ENCODE results near the gene SH3PXD2A. TPM values are rescaled to one million over a fixed set of nuclear protein-coding genes. Genes with fewer than 3 reads are reported as not detected.

SH3PXD2A gene
- total and polyA plus RNA-seq, 2 experiments from 2014 or later = 1.8 to 5.0 TPM

DNA sequence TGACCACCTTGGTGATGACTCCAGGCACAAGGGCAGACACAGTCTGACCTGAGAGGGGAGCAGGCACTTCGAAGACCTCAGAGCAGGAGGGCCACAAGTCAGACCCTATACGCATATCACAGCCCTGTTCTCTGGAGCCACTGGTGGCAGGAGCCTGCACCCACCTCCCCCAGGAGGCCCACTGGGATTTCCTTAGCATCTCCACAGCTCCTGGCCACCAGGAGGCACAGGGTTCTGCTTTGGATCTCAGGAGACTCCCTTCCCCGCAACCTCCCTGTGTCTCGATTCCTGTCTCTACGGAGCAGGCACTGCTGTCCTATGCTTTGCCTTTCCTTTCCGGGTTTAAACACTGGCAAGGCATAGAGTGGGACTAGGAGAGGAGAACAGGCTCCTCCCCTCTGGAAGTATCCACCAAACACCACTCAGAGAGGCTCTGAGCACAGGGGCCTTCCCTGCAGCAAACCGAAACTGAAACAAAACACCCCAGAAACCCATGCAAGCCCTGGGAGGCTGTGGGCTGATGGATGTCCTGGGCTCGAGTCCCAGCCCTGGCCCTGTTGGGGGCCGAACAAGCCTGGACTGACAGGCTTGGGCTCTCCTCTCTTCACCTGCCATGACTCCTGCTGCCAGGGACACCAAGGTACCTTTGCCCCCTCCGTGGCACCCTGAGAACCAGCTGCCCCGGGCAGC is 195.6 kb downstream of the SH3PXD2A start (continued):
- TF ChIP-seq, protein P1, sequence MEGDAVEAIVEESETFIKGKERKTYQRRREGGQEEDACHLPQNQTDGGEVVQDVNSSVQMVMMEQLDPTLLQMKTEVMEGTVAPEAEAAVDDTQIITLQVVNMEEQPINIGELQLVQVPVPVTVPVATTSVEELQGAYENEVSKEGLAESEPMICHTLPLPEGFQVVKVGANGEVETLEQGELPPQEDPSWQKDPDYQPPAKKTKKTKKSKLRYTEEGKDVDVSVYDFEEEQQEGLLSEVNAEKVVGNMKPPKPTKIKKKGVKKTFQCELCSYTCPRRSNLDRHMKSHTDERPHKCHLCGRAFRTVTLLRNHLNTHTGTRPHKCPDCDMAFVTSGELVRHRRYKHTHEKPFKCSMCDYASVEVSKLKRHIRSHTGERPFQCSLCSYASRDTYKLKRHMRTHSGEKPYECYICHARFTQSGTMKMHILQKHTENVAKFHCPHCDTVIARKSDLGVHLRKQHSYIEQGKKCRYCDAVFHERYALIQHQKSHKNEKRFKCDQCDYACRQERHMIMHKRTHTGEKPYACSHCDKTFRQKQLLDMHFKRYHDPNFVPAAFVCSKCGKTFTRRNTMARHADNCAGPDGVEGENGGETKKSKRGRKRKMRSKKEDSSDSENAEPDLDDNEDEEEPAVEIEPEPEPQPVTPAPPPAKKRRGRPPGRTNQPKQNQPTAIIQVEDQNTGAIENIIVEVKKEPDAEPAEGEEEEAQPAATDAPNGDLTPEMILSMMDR (conservative IDR thresholded peaks at IDR 0.05; ENCODE audit: low read depth in 2 of 2) = no peak
- TF ChIP-seq JUNB (IDR thresholded peaks at IDR 0.05; ENCODE audit: unreplicated experiment) = no peak
- no peak for TF ChIP-seq STAT1 (IDR thresholded peaks at IDR 0.05; ENCODE audit: unreplicated experiment)
- TF ChIP-seq NANOG (IDR thresholded peaks at IDR 0.05; ENCODE audit: borderline replicate concordance) = no peak
- no peak for TF ChIP-seq POLR2AphosphoS5 (IDR thresholded peaks at IDR 0.05; ENCODE audit: low read depth)

DNA sequence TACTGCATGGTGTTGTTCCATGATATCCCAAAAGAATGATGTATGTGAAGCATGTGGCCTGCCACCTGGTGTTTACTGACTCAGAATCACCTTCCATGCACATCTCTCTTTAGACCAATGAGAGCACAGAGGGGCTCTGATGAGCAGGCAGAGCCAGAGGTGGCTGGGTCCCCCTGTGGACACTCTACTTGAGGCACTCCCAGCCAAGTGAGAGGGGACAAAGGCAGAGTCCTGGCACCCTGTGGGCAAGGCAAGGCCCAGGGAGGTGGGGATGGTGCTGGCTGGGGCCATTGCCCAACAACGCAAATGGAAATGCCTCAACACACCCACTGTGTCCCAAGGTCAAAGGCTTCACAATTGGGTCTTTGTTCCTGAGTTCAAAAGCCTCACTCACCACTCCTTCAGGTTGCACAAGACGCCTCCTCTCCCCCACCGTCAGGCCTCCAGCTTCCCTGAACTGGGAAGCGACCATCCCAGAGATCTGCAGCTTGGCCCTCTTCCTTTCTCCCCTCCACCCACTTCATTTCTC is 197.3 kb downstream of the SH3PXD2A start:
- Histone ChIP-seq H3K4me1 (ENCODE audit: insufficient read depth) (no peaks in the 10 kb centered on the region), H3K27ac (ENCODE audit: low read depth) (no peak overlapping the region), H3K9me2 (ENCODE audit: insufficient read depth) (no peaks in the 10 kb centered on the region), H4K20me1 (replicated peaks; ENCODE audit: insufficient read depth) (no peaks in the 10 kb centered on the region), H3K79me2 (replicated peaks; ENCODE audit: insufficient read depth) (no peaks in the 10 kb centered on the region), H3K27me3 (ENCODE audit: insufficient read depth) (no peaks in the 10 kb centered on the region), H3K4me2 (no peak overlapping the region), H3K36me3 (ENCODE audit: insufficient read depth) (no peaks in the 10 kb centered on the region), H2AFZ (no peak overlapping the region), H3K4me3 (no peak overlapping the region), H3F3A (replicated peaks; ENCODE audit: low read depth) (no peaks in the 10 kb centered on the region)
- H3K4me1 Mint-ChIP-seq = peaks cover 17% of the 10 kb centered on the region; the same call in 2 of the 3 replicates
- no peak overlapping the region for H3K27ac Mint-ChIP-seq
- ATAC-seq = no peak
- H3K27me3 Mint-ChIP-seq (ENCODE audit: insufficient read depth, low read depth, poor library complexity) = peaks cover 8% of the 10 kb centered on the region
- peaks cover 24% of the 10 kb centered on the region for H3K36me3 Mint-ChIP-seq (ENCODE audit: low read depth)
- no peak for TF ChIP-seq NANOG (IDR thresholded peaks at IDR 0.05; ENCODE audit: borderline replicate concordance)
- TF ChIP-seq STAT1 (IDR thresholded peaks at IDR 0.05; ENCODE audit: unreplicated experiment) = no peak
- no peak for TF ChIP-seq ZNF331 (CRISPR knock-in tag; IDR thresholded peaks at IDR 0.05; ENCODE audit: low read depth)
- TF ChIP-seq EZH2phosphoT487 (IDR thresholded peaks at IDR 0.05; ENCODE audit: unreplicated experiment) = no peak
- no peak for TF ChIP-seq POLR2AphosphoS5 (IDR thresholded peaks at IDR 0.05; ENCODE audit: low read depth)
- TF ChIP-seq CREB1 (CRISPR knock-in tag; IDR thresholded peaks at IDR 0.05; ENCODE audit: low read depth) = no peak
- TF ChIP-seq, protein P2, sequence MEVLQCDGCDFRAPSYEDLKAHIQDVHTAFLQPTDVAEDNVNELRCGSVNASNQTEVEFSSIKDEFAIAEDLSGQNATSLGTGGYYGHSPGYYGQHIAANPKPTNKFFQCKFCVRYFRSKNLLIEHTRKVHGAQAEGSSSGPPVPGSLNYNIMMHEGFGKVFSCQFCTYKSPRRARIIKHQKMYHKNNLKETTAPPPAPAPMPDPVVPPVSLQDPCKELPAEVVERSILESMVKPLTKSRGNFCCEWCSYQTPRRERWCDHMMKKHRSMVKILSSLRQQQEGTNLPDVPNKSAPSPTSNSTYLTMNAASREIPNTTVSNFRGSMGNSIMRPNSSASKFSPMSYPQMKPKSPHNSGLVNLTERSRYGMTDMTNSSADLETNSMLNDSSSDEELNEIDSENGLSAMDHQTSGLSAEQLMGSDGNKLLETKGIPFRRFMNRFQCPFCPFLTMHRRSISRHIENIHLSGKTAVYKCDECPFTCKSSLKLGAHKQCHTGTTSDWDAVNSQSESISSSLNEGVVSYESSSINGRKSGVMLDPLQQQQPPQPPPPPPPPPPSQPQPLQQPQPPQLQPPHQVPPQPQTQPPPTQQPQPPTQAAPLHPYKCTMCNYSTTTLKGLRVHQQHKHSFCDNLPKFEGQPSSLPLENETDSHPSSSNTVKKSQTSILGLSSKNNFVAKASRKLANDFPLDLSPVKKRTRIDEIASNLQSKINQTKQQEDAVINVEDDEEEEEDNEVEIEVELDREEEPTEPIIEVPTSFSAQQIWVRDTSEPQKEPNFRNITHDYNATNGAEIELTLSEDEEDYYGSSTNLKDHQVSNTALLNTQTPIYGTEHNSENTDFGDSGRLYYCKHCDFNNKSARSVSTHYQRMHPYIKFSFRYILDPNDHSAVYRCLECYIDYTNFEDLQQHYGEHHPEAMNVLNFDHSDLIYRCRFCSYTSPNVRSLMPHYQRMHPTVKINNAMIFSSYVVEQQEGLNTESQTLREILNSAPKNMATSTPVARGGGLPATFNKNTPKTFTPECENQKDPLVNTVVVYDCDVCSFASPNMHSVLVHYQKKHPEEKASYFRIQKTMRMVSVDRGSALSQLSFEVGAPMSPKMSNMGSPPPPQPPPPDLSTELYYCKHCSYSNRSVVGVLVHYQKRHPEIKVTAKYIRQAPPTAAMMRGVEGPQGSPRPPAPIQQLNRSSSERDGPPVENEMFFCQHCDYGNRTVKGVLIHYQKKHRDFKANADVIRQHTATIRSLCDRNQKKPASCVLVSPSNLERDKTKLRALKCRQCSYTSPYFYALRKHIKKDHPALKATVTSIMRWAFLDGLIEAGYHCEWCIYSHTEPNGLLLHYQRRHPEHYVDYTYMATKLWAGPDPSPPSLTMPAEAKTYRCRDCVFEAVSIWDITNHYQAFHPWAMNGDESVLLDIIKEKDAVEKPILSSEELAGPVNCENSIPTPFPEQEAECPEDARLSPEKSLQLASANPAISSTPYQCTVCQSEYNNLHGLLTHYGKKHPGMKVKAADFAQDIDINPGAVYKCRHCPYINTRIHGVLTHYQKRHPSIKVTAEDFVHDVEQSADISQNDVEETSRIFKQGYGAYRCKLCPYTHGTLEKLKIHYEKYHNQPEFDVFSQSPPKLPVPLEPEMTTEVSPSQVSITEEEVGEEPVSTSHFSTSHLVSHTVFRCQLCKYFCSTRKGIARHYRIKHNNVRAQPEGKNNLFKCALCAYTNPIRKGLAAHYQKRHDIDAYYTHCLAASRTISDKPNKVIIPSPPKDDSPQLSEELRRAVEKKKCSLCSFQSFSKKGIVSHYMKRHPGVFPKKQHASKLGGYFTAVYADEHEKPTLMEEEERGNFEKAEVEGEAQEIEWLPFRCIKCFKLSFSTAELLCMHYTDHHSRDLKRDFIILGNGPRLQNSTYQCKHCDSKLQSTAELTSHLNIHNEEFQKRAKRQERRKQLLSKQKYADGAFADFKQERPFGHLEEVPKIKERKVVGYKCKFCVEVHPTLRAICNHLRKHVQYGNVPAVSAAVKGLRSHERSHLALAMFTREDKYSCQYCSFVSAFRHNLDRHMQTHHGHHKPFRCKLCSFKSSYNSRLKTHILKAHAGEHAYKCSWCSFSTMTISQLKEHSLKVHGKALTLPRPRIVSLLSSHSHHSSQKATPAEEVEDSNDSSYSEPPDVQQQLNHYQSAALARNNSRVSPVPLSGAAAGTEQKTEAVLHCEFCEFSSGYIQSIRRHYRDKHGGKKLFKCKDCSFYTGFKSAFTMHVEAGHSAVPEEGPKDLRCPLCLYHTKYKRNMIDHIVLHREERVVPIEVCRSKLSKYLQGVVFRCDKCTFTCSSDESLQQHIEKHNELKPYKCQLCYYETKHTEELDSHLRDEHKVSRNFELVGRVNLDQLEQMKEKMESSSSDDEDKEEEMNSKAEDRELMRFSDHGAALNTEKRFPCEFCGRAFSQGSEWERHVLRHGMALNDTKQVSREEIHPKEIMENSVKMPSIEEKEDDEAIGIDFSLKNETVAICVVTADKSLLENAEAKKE (CRISPR knock-in tag; IDR thresholded peaks at IDR 0.05) = no peak
- TF ChIP-seq, protein P1 (conservative IDR thresholded peaks at IDR 0.05; ENCODE audit: low read depth in 2 of 2) = no peak
- TF ChIP-seq JUNB (IDR thresholded peaks at IDR 0.05; ENCODE audit: unreplicated experiment) = no peak
- TF ChIP-seq ZNF114 (CRISPR knock-in tag; IDR thresholded peaks at IDR 0.05) = no peak
- TF ChIP-seq EZH2 (IDR thresholded peaks at IDR 0.05; ENCODE audit: low read depth, unreplicated experiment) = no peak
- no peak overlapping the region for H3K4me3 Mint-ChIP-seq
- no peak for DNase-seq (ENCODE audit: low spot score)
- no peaks in the 10 kb centered on the region for H3K9me3 Mint-ChIP-seq
